GM23248 (cell line): Measurements from ENCODE around the gene ENTREP3.

Source experiments
- EZH2 ChIP-seq: fragments of 200-600 bp; sonication (generic); IDR thresholded peaks from 2 replicates; pipeline ENCODE4 v1.6.1; 2018; ENCODE audit warnings: antibody characterized with exemption, mild to moderate bottlenecking; ENCODE audit not compliant: insufficient read depth, poor library complexity, severe bottlenecking
- EZH2phosphoT487 ChIP-seq: fragments of 200-600 bp; sonication (generic); IDR thresholded peaks from 2 replicates; pipeline ENCODE4 v1.6.1; 2018; ENCODE audit warnings: antibody characterized with exemption, moderate library complexity, mild to moderate bottlenecking, low read depth; ENCODE audit not compliant: insufficient read depth

- TF ChIP-seq EZH2 (no peak), EZH2phosphoT487 (no peak)
Observed at GRCh38 chr1:155205035-155205434, 50.2 kb downstream of the ENTREP3 start.
